Endodermal cell (in vitro differentiated cells): Measurements from ENCODE around the gene ZNF492. TPM values are rescaled to one million over a fixed set of nuclear protein-coding genes. Genes with fewer than 3 reads are reported as not detected.

Experiments
- DNase-seq: peaks from one replicate; pipeline ENCODE4 v3.0.0-alpha.2; 2017
- H3K27ac ChIP-seq: 2 replicates; pipeline ENCODE4 v1.5.1; 2013; ENCODE audit warnings: mild to moderate bottlenecking, low read depth, low read length, moderate library complexity
- H3K27me3 ChIP-seq: 2 replicates; pipeline ENCODE4 v1.6.1; 2013; ENCODE audit warnings: mild to moderate bottlenecking, low read length, moderate library complexity; ENCODE audit not compliant: insufficient read depth, control insufficient read depth, poor library complexity, severe bottlenecking
- H3K36me3 ChIP-seq: 2 replicates; pipeline ENCODE4 v1.7.0; 2013; ENCODE audit warnings: mild to moderate bottlenecking, low read length, moderate library complexity; ENCODE audit not compliant: control insufficient read depth, insufficient read depth
- H3K4me1 ChIP-seq: one replicate; pipeline ENCODE4 v1.7.0; 2013; ENCODE audit warnings: low read length; ENCODE audit not compliant: control insufficient read depth, insufficient read depth
- H3K4me3 ChIP-seq: 2 replicates; pipeline ENCODE4 v1.5.1; 2013; ENCODE audit warnings: mild to moderate bottlenecking, low read length, moderate library complexity
- H3K9ac ChIP-seq: 2 replicates; pipeline ENCODE4 v1.6.1; 2013; ENCODE audit warnings: mild to moderate bottlenecking, low read length, moderate library complexity; ENCODE audit not compliant: poor library complexity, severe bottlenecking; ENCODE audit errors: extremely low read depth
- H3K9me3 ChIP-seq: 2 replicates; pipeline ENCODE4 v1.6.1; 2013; ENCODE audit warnings: mild to moderate bottlenecking, low read length, moderate library complexity; ENCODE audit not compliant: control insufficient read depth
- H3K27ac Mint-ChIP-seq: 2 replicates; pipeline ENCODE4 v1.8.0; 2020; ENCODE audit warnings: mixed read lengths
- H3K27me3 Mint-ChIP-seq: 2 replicates; pipeline ENCODE4 v1.8.0; 2021; ENCODE audit warnings: mild to moderate bottlenecking, mixed read lengths; ENCODE audit not compliant: insufficient read depth
- H3K36me3 Mint-ChIP-seq: 2 replicates; pipeline ENCODE4 v1.8.0; 2020; ENCODE audit warnings: low read depth, mixed read lengths
- H3K4me1 Mint-ChIP-seq: 2 replicates; pipeline ENCODE4 v1.8.0; 2020; ENCODE audit warnings: mixed read lengths
- H3K4me3 Mint-ChIP-seq: 2 replicates; pipeline ENCODE4 v1.8.0; 2020; ENCODE audit warnings: mild to moderate bottlenecking, moderate library complexity, mixed read lengths
- H3K9me3 Mint-ChIP-seq: 2 replicates; pipeline ENCODE4 v1.8.0; 2020; ENCODE audit warnings: mild to moderate bottlenecking, mixed read lengths
- WGBS, 2 experiments: methylation state at CpG; one replicate each; pipeline versions ENCODE4 v1.1.5 to v1.1.7; 2013; ENCODE audit warnings: missing lambda C conversion rate in 2 of 2, mixed read lengths in 1 of 2; ENCODE audit not compliant: insufficient coverage in 1 of 2, insufficient read length in 1 of 2; 5-methylcytosine and 5-hydroxymethylcytosine counted together
- total RNA-seq, 2 donors: library from RNA; stranded (reverse); fragmentation: NEBNext Ultra II Directional in 1 of 2; extraction: Animal tissue kit (Norgen Biotek cat#: 25700) in 1 of 2; gene quantifications; 2 replicates in 1 of 2; 3 replicates in 1 of 2; pipeline ENCODE4 v1.2.1, GENCODE V29; 2021
- TF ChIP-seq, protein P1 (sequence below): fragments of 200-600 bp; sonication (generic); conservative IDR thresholded peaks from 2 replicates; pipeline ENCODE4 v1.5.0; 2021; ENCODE audit warnings: antibody characterized with exemption, mild to moderate bottlenecking

Gene ZNF492
- total RNA-seq, 2 donors from 2014 or later = not detected

DNA sequence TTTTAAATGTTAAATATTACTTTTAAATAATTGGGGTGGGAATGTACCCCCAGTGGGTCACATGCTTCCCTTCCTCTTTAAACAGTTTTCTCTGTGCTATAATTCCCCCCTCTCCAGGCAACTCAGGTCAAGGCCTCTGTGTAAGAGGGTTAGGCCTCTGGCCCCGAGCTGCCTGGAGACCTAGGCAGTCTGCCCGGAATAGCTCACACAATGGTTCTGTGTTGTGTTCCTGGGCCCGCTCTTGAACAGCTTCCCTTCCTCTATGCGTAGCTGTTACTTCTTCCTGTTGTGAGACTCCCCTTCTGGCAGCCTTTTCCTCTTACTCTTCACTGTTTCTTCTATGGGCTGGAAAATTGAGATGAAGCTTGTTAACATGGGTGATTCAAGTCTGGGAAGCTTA is 14.8 kb upstream of the ZNF492 start:
- Histone ChIP-seq H3K36me3 (no peaks in the 10 kb centered on the region), H3K9ac (no peak overlapping the region), H3K27ac (no peak overlapping the region), H3K4me3 (no peak overlapping the region), H3K4me1 (no peaks in the 10 kb centered on the region), H3K9me3 (peaks cover 16% of the 10 kb centered on the region), H3K27me3 (no peaks in the 10 kb centered on the region)
- Mint-ChIP-seq H3K36me3 (no peaks in the 10 kb centered on the region), H3K9me3 (peaks cover 87% of the 10 kb centered on the region), H3K27me3 (no peaks in the 10 kb centered on the region), H3K27ac (no peak overlapping the region), H3K4me1 (no peaks in the 10 kb centered on the region), H3K4me3 (no peak overlapping the region)
- WGBS, 2 experiments = 84% methylated on average over 4 of the region's 4 CpGs; no CpG with 5 or more reads in 1 of the 2 experiments
- TF ChIP-seq, protein P1, sequence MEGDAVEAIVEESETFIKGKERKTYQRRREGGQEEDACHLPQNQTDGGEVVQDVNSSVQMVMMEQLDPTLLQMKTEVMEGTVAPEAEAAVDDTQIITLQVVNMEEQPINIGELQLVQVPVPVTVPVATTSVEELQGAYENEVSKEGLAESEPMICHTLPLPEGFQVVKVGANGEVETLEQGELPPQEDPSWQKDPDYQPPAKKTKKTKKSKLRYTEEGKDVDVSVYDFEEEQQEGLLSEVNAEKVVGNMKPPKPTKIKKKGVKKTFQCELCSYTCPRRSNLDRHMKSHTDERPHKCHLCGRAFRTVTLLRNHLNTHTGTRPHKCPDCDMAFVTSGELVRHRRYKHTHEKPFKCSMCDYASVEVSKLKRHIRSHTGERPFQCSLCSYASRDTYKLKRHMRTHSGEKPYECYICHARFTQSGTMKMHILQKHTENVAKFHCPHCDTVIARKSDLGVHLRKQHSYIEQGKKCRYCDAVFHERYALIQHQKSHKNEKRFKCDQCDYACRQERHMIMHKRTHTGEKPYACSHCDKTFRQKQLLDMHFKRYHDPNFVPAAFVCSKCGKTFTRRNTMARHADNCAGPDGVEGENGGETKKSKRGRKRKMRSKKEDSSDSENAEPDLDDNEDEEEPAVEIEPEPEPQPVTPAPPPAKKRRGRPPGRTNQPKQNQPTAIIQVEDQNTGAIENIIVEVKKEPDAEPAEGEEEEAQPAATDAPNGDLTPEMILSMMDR = no peak
- no peak for DNase-seq

DNA sequence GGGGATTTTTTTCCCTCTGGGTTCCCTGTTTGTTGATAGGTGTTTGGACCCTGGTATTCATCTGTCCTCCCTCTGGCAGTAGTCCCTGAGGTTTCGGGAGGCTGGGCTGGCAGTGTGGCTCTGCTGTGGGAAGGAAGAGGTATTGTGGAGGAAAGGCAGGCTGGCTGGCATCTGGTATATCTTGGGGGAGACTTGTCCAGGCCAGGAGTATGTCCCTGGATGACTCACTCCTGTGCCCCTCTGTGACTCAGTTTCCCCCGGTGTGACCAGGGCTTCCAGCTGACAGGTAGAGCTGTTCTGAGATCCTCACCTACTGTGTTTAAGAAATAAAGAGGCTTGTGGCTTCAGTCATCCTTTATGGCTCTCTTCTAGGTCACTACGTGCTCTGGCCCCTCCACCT is 14.2 kb upstream of the ZNF492 start:
- no peak overlapping the region for H3K27ac ChIP-seq
- Mint-ChIP-seq H3K27ac (no peak overlapping the region), H3K4me1 (no peaks in the 10 kb centered on the region), H3K36me3 (no peaks in the 10 kb centered on the region), H3K4me3 (no peak overlapping the region), H3K27me3 (no peaks in the 10 kb centered on the region), H3K9me3 (peaks cover 87% of the 10 kb centered on the region)
- H3K27me3 ChIP-seq = no peaks in the 10 kb centered on the region
- no peaks in the 10 kb centered on the region for H3K36me3 ChIP-seq
- no peak for DNase-seq
- H3K4me1 ChIP-seq = no peaks in the 10 kb centered on the region
- WGBS, 2 experiments = 43 to 61% methylated on average over 2 to 3 of the region's 3 CpGs
- H3K9ac ChIP-seq = no peak overlapping the region
- no peak overlapping the region for H3K4me3 ChIP-seq
- H3K9me3 ChIP-seq = peaks cover 21% of the 10 kb centered on the region
- TF ChIP-seq, protein P1 = no peak

DNA sequence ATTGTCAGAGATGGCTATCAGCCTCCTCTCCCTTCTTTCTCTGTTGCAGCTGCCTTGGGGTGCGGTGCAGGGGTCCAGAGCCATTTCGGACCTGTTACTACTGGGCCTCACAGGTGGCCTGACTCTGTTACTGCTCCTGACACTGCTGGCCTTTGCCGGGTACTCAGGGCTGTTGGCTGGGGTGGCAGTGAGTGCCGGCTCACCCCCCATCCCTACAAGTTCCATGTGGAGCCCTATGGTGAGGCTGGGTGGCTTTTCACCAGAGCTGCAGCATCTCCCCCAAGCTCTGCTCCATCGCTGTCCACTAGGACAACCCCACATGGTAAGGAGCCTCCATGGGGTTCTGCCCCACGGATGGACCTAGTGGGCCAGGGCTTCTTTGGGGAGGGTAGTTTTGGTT is 13.7 kb upstream of the ZNF492 start:
- H3K27ac ChIP-seq = no peak overlapping the region
- no peaks in the 10 kb centered on the region for H3K36me3 Mint-ChIP-seq
- no peak overlapping the region for H3K27ac Mint-ChIP-seq
- no peak overlapping the region for H3K9ac ChIP-seq
- H3K4me3 Mint-ChIP-seq = no peak overlapping the region
- no peaks in the 10 kb centered on the region for H3K4me1 Mint-ChIP-seq
- peaks cover 23% of the 10 kb centered on the region for H3K9me3 ChIP-seq
- H3K27me3 ChIP-seq = no peaks in the 10 kb centered on the region
- WGBS, 2 experiments = 56 to 63% methylated on average over 2 to 6 of the region's 6 CpGs
- no peaks in the 10 kb centered on the region for H3K36me3 ChIP-seq
- no peak overlapping the region for H3K4me3 ChIP-seq
- peaks cover 87% of the 10 kb centered on the region for H3K9me3 Mint-ChIP-seq
- H3K27me3 Mint-ChIP-seq = no peaks in the 10 kb centered on the region
- DNase-seq = no peak
- H3K4me1 ChIP-seq = no peaks in the 10 kb centered on the region
- TF ChIP-seq, protein P1 = no peak
